Ovary (tissue), 9 donors: Measurements from ENCODE around the gene TEKT1. TPM values are rescaled to one million over a fixed set of nuclear protein-coding genes. Genes with fewer than 3 reads are reported as not detected.

Source experiments
- DNase-seq, 5 donors: peaks; one replicate each; pipeline ENCODE4 v3.0.0-alpha.2; 2019 to 2020
- H3K27ac ChIP-seq, 2 donors: fragments of 200-600 bp; one replicate each; pipeline versions ENCODE4 v1.5.1 to v1.8.0; 2019 to 2022
- H3K27me3 ChIP-seq: fragments of 200-600 bp; one replicate; pipeline ENCODE4 v1.8.0; 2022
- H3K36me3 ChIP-seq: fragments of 200-600 bp; sonication (generic); one replicate; pipeline ENCODE4 v1.5.1; 2019
- H3K4me1 ChIP-seq: one replicate; pipeline ENCODE4 v1.8.1; 2013; ENCODE audit warnings: mild to moderate bottlenecking, moderate library complexity; ENCODE audit not compliant: insufficient read depth
- H3K4me3 ChIP-seq: fragments of 200-600 bp; sonication (generic); one replicate; pipeline ENCODE4 v1.5.1; 2017
- H3K9me3 ChIP-seq, 2 donors: fragments of 200-600 bp in 1 of 2; sonication (generic) in 1 of 2; one replicate each; pipeline versions ENCODE4 v1.5.1 to v1.8.1; 2013 to 2019; ENCODE audit warnings: mild to moderate bottlenecking in 1 of 2, moderate library complexity in 1 of 2
- CTCF ChIP-seq, 3 donors: fragments of 450-650 bp in 2 of 3; fragments of 200-600 bp in 1 of 3; IDR thresholded peaks; one replicate each; pipeline versions ENCODE4 v1.5.1 to v1.8.0; 2016 to 2022; ENCODE audit warnings: antibody characterized with exemption in 3 of 3, mild to moderate bottlenecking in 1 of 3
- EP300 ChIP-seq: sonication (generic); formaldehyde crosslinking; IDR thresholded peaks from one replicate; pipeline ENCODE4 v1.6.1; 2017; ENCODE audit warnings: antibody characterized with exemption
- POLR2A ChIP-seq: fragments of 450-650 bp; IDR thresholded peaks from one replicate; pipeline ENCODE4 v1.6.1; 2017; ENCODE audit warnings: antibody characterized with exemption, mild to moderate bottlenecking, moderate library complexity
- WGBS, 3 donors: extraction: QIAGEN DNeasy Blood & Tissue Kit in 1 of 3; methylation state at CpG; one replicate each; pipeline versions ENCODE4 v1.1.5 to v1.1.7; 2013 to 2017; 5-methylcytosine and 5-hydroxymethylcytosine counted together
- intact Hi-C, 4 donors: fragments of 100-400 bp; cut with DNase I; formaldehyde crosslinking; loops; one replicate each; pipeline versions ENCODE4 v1.11.0 to v1.15.1; 2022 to 2023
- polyA plus RNA-seq, 2 donors: library from polyadenylated mRNA; stranded (reverse); fragments of 200-250 nt in 1 of 2; fragments of 350-450 nt in 1 of 2; fragmentation: Illumina TruSeq in 1 of 2; extraction: RNeasy Lipid Tissue Mini Kit (QIAGEN cat#74804) in 1 of 2; gene quantifications; one replicate each; pipeline ENCODE4 v1.2.3, GENCODE V29; 2013 to 2014
- total RNA-seq, 7 donors: library from RNA; depleted of rRNA in 2 of 7; stranded (reverse); fragments of >200 nt in 2 of 7; fragmentation: NEBNext Ultra II Directional in 3 of 7; extraction: Animal tissue kit (Norgen Biotek cat#: 25700) in 3 of 7; gene quantifications; one replicate each; pipeline versions ENCODE4 v1.1.0 to v1.2.4, GENCODE V29; 2016 to 2023
- donor health status: DM: no; HTN: no; CAD: no; lungs with moderate emphysema.
- donor health status: DM: no; HTN: no; CAD: no.
- donor health status: Bipolar disorder and iron deficiency.
- donor health status: DM: yes; HTN: yes; CAD: no.
- donor health status: DM: no; HTN: no; CAD: no.
- donor health status: DM: yes; HTN: yes; CAD: no.

The TEKT1 gene
- total and polyA plus RNA-seq, 9 donors = 0.06 to 19.3 (median 1.5) TPM; not detected in 3

- H3K4me3 ChIP-seq = no peak overlapping the region
- 65 to 81% (median 69%) methylated on average over 2 of the region's 2 CpGs for WGBS, 3 donors
Observed at GRCh38 chr17:6868582-6868981, 37.1 kb upstream of the TEKT1 start.

GRCh38 chr17:6867849-6868248 lies 36.3 kb upstream of the TEKT1 start:
- Histone ChIP-seq H3K36me3 (no peaks in the 10 kb centered on the region), H3K9me3 (no peaks in the 10 kb centered on the region)
- intact Hi-C loops = no loop called here

More at GRCh38 chr17:6868582-6868981, 37.1 kb upstream of the TEKT1 start:
- DNase-seq = no peak
- no peaks in the 10 kb centered on the region for H3K9me3 ChIP-seq
- H3K27ac ChIP-seq = no peak overlapping the region
- no peak for TF ChIP-seq CTCF (IDR thresholded peaks at IDR 0.05)
- TF ChIP-seq POLR2A = no peak
- no peak for TF ChIP-seq EP300
- no peaks in the 10 kb centered on the region for H3K27me3 ChIP-seq
- H3K4me1 ChIP-seq = no peaks in the 10 kb centered on the region
- intact Hi-C loops = no loop called here
- H3K36me3 ChIP-seq = no peaks in the 10 kb centered on the region

GRCh38 chr17:6862825-6863224 lies 31.3 kb upstream of the TEKT1 start:
- Histone ChIP-seq H3K27ac (no peak overlapping the region), H3K27me3 (no peaks in the 10 kb centered on the region), H3K4me3 (no peak overlapping the region), H3K36me3 (no peaks in the 10 kb centered on the region), H3K4me1 (no peaks in the 10 kb centered on the region), H3K9me3 (no peaks in the 10 kb centered on the region)
- DNase-seq = no peak
- TF ChIP-seq POLR2A = no peak
- no peak for TF ChIP-seq EP300
- TF ChIP-seq CTCF (IDR thresholded peaks at IDR 0.05) = no peak
- intact Hi-C loops = no loop called here
- 90 to 95% (median 90%) methylated on average over 4 of the region's 4 CpGs for WGBS, 3 donors

More at GRCh38 chr17:6867849-6868248, 36.3 kb upstream of the TEKT1 start:
- H3K27me3 ChIP-seq = no peaks in the 10 kb centered on the region
- no peak for TF ChIP-seq EP300
- no peaks in the 10 kb centered on the region for H3K4me1 ChIP-seq
- H3K4me3 ChIP-seq = no peak overlapping the region
- no peak for DNase-seq
- WGBS, 3 donors = 80 to 83% (median 83%) methylated on average over 3 of the region's 3 CpGs
- H3K27ac ChIP-seq = no peak overlapping the region

- Histone ChIP-seq H3K9me3 (no peaks in the 10 kb centered on the region), H3K36me3 (no peaks in the 10 kb centered on the region), H3K4me1 (no peaks in the 10 kb centered on the region), H3K27ac (no peak overlapping the region), H3K27me3 (no peaks in the 10 kb centered on the region), H3K4me3 (no peak overlapping the region)
- no peak for TF ChIP-seq EP300
- no peak for TF ChIP-seq POLR2A
- no peak for TF ChIP-seq CTCF (IDR thresholded peaks at IDR 0.05)
- DNase-seq = no peak
- WGBS, 3 donors = 89 to 91% (median 89%) methylated on average over 2 of the region's 2 CpGs
- intact Hi-C loops = no loop called here
Observed at GRCh38 chr17:6862122-6862521, 30.6 kb upstream of the TEKT1 start.

GRCh38 chr17:6857904-6858303 lies 26.4 kb upstream of the TEKT1 start:
- Histone ChIP-seq H3K4me1 (no peaks in the 10 kb centered on the region), H3K36me3 (no peaks in the 10 kb centered on the region), H3K4me3 (no peak overlapping the region), H3K27me3 (no peaks in the 10 kb centered on the region), H3K27ac (no peak overlapping the region), H3K9me3 (no peaks in the 10 kb centered on the region)
- WGBS, 3 donors = 74 to 88% (median 82%) methylated on average over 2 of the region's 2 CpGs
- no peak for TF ChIP-seq EP300
- TF ChIP-seq CTCF (IDR thresholded peaks at IDR 0.05) = no peak
- no peak for TF ChIP-seq POLR2A
- intact Hi-C loops = loop anchor here in 1 of 4 donors (5.0 kb wide), 1 partner anchor 34 kb away; no protein-coding TSS in a partner anchor
- DNase-seq = no peak
